K562 (cell line): ENCODE results near the gene FUZ. TPM values are rescaled to one million over a fixed set of nuclear protein-coding genes. Genes with fewer than 3 reads are reported as not detected.

Source experiments
- ATAC-seq: fragments of 200-7000 bp; cut with Tn5 transposase; 3 replicates; pipeline ENCODE4 v1.9.1; 2020; ENCODE audit warnings: moderate library complexity
- BruUV-seq: library from RNA; stranded (reverse); fragments of 400-500 nt; replicated peaks from 2 replicates; lab custom pipeline; 2021; lab: Mats Ljungman, UMichigan
- CTCF ChIA-PET: fragments of 300-600 bp; formaldehyde crosslinking; extraction: SDS; loops from one replicate; lab custom pipeline; 2021; ENCODE audit warnings: low intra/inter-chr PET ratio; lab: Yijun Ruan, JAX
- POLR2A ChIA-PET: fragments of 300-600, 350-650 bp; sonication (Branson Sonifier 250); formaldehyde crosslinking; extraction: SDS; loops from one replicate; lab custom pipeline; 2021; ENCODE audit warnings: antibody characterized with exemption, inconsistent platforms; lab: Yijun Ruan, JAX
- DNase-seq, 4 experiments: peaks; one replicate each; pipeline versions ENCODE4 v3.0.0 to v3.0.0-alpha.2; 2011 to 2018; ENCODE audit warnings: low spot score in 3 of 4, mixed read lengths in 3 of 4; ENCODE audit errors: extremely low read depth in 1 of 4
- FAIRE-seq: peaks from 2 replicates; lab custom pipeline; 2011; peaks lifted over from hg19 to GRCh38; lab: Jason Lieb, UNC
- H2AFZ ChIP-seq: 2 replicates; pipeline ENCODE4 v1.6.0; 2011; ENCODE audit warnings: low read depth, low read length, control low read depth, inconsistent platforms
- H3K27ac ChIP-seq: fragments of 200-600 bp; 3 replicates; pipeline ENCODE4 v1.8.0; 2011; ENCODE audit warnings: low read depth, mild to moderate bottlenecking, control low read depth, inconsistent platforms, low read length, moderate library complexity, mixed read lengths; ENCODE audit errors: extremely low read depth
- H3K27me3 ChIP-seq, 2 experiments: fragments of 300-600 bp in 1 of 2; 2 replicates in 1 of 2; 3 replicates in 1 of 2; pipeline versions ENCODE4 v1.6.0 to v1.8.0; 2011; ENCODE audit warnings: inconsistent platforms in 2 of 2, low read length in 2 of 2, mild to moderate bottlenecking in 1 of 2, mixed read lengths in 1 of 2, moderate library complexity in 1 of 2; ENCODE audit not compliant: control insufficient read depth in 2 of 2, insufficient read depth in 2 of 2
- H3K36me3 ChIP-seq: fragments of 300-600 bp; 3 replicates; pipeline ENCODE4 v1.8.0; 2011; ENCODE audit warnings: mild to moderate bottlenecking, low read length, inconsistent platforms; ENCODE audit not compliant: control insufficient read depth, insufficient read depth
- H3K4me1 ChIP-seq, 2 experiments: fragments of 200-600 bp in 1 of 2; replicated peaks in 1 of 2; 2 replicates in 1 of 2; 3 replicates in 1 of 2; pipeline versions ENCODE4 v1.5.1 to v1.8.0; 2011; ENCODE audit warnings: inconsistent platforms in 2 of 2, low read length in 2 of 2, mild to moderate bottlenecking in 1 of 2, mixed read lengths in 1 of 2, moderate library complexity in 1 of 2; ENCODE audit not compliant: control insufficient read depth in 2 of 2, insufficient read depth in 2 of 2
- H3K4me2 ChIP-seq: 2 replicates; pipeline ENCODE4 v1.6.1; 2011; ENCODE audit warnings: low read length, control low read depth, inconsistent platforms, mixed read lengths; ENCODE audit not compliant: insufficient read depth
- H3K4me3 ChIP-seq: fragments of 200-600 bp; sonication (generic), shearing (Covaris generic); 2 replicates; pipeline ENCODE4 v1.5.1; 2016; ENCODE audit warnings: control low read depth, inconsistent platforms
- H3K79me2 ChIP-seq: fragments of 200-600 bp; 3 replicates; pipeline ENCODE4 v1.8.0; 2011; ENCODE audit warnings: low read length, inconsistent platforms; ENCODE audit not compliant: control insufficient read depth, insufficient read depth
- H3K9ac ChIP-seq, 2 experiments: 2 replicates each; pipeline versions ENCODE4 v1.6.0 to v1.6.1; 2011; ENCODE audit warnings: low read depth in 2 of 2, low read length in 2 of 2, control low read depth in 1 of 2, inconsistent platforms in 1 of 2, mild to moderate bottlenecking in 1 of 2, mixed read lengths in 1 of 2; ENCODE audit not compliant: insufficient read depth in 1 of 2
- H3K9me1 ChIP-seq: one replicate; pipeline ENCODE4 v1.6.0; 2011; ENCODE audit warnings: inconsistent platforms, mild to moderate bottlenecking, low read length, moderate library complexity; ENCODE audit not compliant: control insufficient read depth, insufficient read depth
- H3K9me3 ChIP-seq: replicated peaks from 2 replicates; pipeline ENCODE4 v1.5.1; 2011; ENCODE audit warnings: low read depth, low read length, inconsistent platforms; ENCODE audit not compliant: control insufficient read depth, insufficient read depth
- H4K20me1 ChIP-seq: replicated peaks from 2 replicates; pipeline ENCODE4 v1.6.1; 2011; ENCODE audit warnings: low read length, inconsistent platforms, mixed read lengths; ENCODE audit not compliant: control insufficient read depth, insufficient read depth
- HDAC1 ChIP-seq, 2 experiments: fragments of 450-650 bp; IDR thresholded peaks; 2 replicates each; pipeline ENCODE4 v1.6.1; 2016 to 2017; ENCODE audit warnings: inconsistent platforms in 1 of 2, mild to moderate bottlenecking in 1 of 2, moderate library complexity in 1 of 2
- HMG20B ChIP-seq: fragments of 250-450 bp; sonication (Bioruptor Pico); IDR thresholded peaks from 2 replicates; pipeline ENCODE4 v1.5.0; 2021; ENCODE audit warnings: mild to moderate bottlenecking
- MBD2 ChIP-seq: sonication (generic); IDR thresholded peaks from 2 replicates; pipeline ENCODE4 v1.6.1; 2016; ENCODE audit warnings: low read depth, borderline replicate concordance
- NFE2L1 ChIP-seq: fragments of 450-650 bp; IDR thresholded peaks from 2 replicates; pipeline ENCODE4 v1.6.1; 2016; ENCODE audit warnings: missing genetic modification characterization, low read depth, mild to moderate bottlenecking, missing compliant biosample characterization, moderate library complexity, borderline replicate concordance
- NFIX ChIP-seq: fragments of 250-450 bp; sonication (Bioruptor Pico); IDR thresholded peaks from 2 replicates; pipeline ENCODE4 v1.4.0; 2020; ENCODE audit warnings: low read depth, mild to moderate bottlenecking, moderate library complexity
- PPARD ChIP-seq: fragments of 250-450 bp; sonication (Bioruptor Pico); IDR thresholded peaks from 2 replicates; pipeline ENCODE4 v1.8.0; 2022; ENCODE audit warnings: inconsistent platforms, mild to moderate bottlenecking, moderate library complexity
- RUNX1 ChIP-seq: sonication (generic); IDR thresholded peaks from 2 replicates; pipeline ENCODE4 v1.6.1; 2016; ENCODE audit warnings: antibody characterized with exemption, low read depth
- YY1 ChIP-seq, 3 experiments: IDR thresholded peaks; 2 replicates each; pipeline ENCODE4 v1.6.1; 2011; ENCODE audit warnings: low read length in 2 of 3, mild to moderate bottlenecking in 2 of 3, moderate library complexity in 2 of 3, borderline replicate concordance in 1 of 3, control low read depth in 1 of 3, low read depth in 1 of 3; ENCODE audit not compliant: insufficient read depth in 3 of 3, insufficient replicate concordance in 2 of 3, control insufficient read depth in 1 of 3, insufficient read length in 1 of 3; ENCODE audit errors: extremely low read depth in 1 of 3
- ZNF282 ChIP-seq: sonication (generic); formaldehyde crosslinking; IDR thresholded peaks from 2 replicates; pipeline ENCODE4 v1.8.1; 2023; ENCODE audit warnings: missing genetic modification reagents
- ZNF644 ChIP-seq: fragments of 200-800 bp; sonication (Bioruptor generic); IDR thresholded peaks from 2 replicates; pipeline ENCODE4 v1.6.1; 2016; ENCODE audit warnings: low read depth, missing genetic modification characterization, missing compliant biosample characterization
- WGBS: fragments of 100-300 bp; shearing (Covaris generic); methylation state at CpG from one replicate; pipeline ENCODE4 v1.1.6; 2016; ENCODE audit warnings: low coverage, mixed read lengths; ENCODE audit not compliant: insufficient coverage; ENCODE audit errors: missing lambda C conversion rate; 5-methylcytosine and 5-hydroxymethylcytosine counted together
- in situ Hi-C: fragments of 300-500 bp; cut with MboI; formaldehyde crosslinking; loops from 4 replicates; pipeline ENCODE4 v1.15.0; 2018; ENCODE audit warnings: inconsistent platforms, mixed read lengths
- intact Hi-C: fragments of 100-400 bp; cut with micrococcal nuclease; formaldehyde crosslinking; loops from 2 replicates; pipeline ENCODE4 v1.14.2; 2022
- polyA plus RNA-seq, 8 experiments: library from polyadenylated mRNA; depleted of rRNA in 4 of 8; stranded (reverse) in 5 of 8; unstranded in 3 of 8; fragments of >200 nt; fragmentation: Nextera tagmentation in 2 of 8; fragmentation: Illumina TruSeq in 1 of 8; extraction: Ambion mirVana in 2 of 8; extraction: Trizol in 1 of 8; gene quantifications; 2 replicates each; pipeline versions ENCODE4 v1.2.1 to v1.2.3, GENCODE V29; 2011 to 2014; ENCODE audit warnings: inconsistent platforms in 1 of 8, missing spikeins in 1 of 8
- total RNA-seq, 7 experiments: library from RNA; depleted of rRNA in 6 of 7; stranded (reverse); fragments of >200 nt in 6 of 7; fragmentation: Illumina TruSeq in 2 of 7; extraction: Trizol in 2 of 7; gene quantifications; 2 replicates each; pipeline versions ENCODE4 v1.2.1 to v1.2.3, GENCODE V29; 2011 to 2021; ENCODE audit warnings: low replicate concordance in 1 of 7
- TF ChIP-seq, protein P1 (sequence below), 2 experiments: fragments of 450-650 bp; IDR thresholded peaks; 2 replicates each; pipeline ENCODE4 v1.6.1; 2018; ENCODE audit warnings: mild to moderate bottlenecking in 2 of 2, low read depth in 1 of 2; ENCODE audit not compliant: partially characterized antibody in 2 of 2
- TF ChIP-seq, protein P2 (sequence below): sonication (generic); formaldehyde crosslinking; IDR thresholded peaks from 2 replicates; pipeline ENCODE4 v1.8.0; 2022; ENCODE audit warnings: mild to moderate bottlenecking, missing genetic modification reagents

Gene FUZ
- total and polyA plus RNA-seq, 9 of the 15 experiments (the other 6 are each of a cell fraction or from before 2014, with no cell fraction given) = 0.17 to 7.6 (median 3.6) TPM; not detected in 1

DNA sequence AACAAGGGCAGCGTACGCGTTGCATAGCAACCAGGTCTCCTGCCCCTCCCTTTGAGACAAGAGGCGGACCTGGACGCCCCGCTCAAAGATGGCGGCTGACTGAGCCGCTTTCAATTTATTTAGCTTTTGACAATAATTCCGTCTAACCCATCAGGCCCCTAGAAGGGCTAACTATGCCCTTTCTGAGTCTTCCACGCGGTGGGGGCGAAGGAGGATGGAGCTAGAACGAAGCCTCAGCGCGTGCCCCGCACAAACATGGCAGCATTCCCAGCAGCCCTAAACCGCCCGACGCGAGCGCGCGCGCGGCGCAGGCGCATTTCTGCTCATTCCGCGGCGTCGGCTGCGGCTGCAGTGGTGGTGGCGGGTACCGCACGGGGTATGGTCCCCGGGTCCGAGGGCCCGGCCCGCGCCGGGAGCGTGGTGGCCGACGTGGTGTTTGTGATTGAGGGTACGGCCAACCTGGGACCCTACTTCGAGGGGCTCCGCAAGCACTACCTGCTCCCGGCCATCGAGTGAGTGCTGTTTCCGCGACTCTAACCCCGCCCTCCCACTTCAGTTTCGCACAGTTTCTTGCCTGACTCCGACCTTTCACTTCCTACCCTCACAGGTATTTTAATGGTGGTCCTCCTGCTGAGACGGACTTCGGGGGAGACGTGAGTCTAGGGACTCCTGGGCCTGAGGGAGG is 5.0 kb upstream of the FUZ start, which contains the start of gene MED25:
TSS of gene MED25 (plus strand) at position 326 of the 685 bp plus-strand sequence. CDS start at position 379, 53 bp downstream.
- DNase-seq (peak; percentile 79 to 93 (median 84)), FAIRE-seq (peak; percentile 75), ATAC-seq (peak; percentile 91)
- ChIA-PET POLR2A (interaction anchor here (0.5 to 1.1 kb wide), 4 partner anchors 30 to 101 kb away, joined by 3 to 5 read pairs (median 4); no protein-coding TSS in a partner anchor), CTCF (interaction anchor here (0.5 kb wide), 1 partner anchor 9 kb away, joined by 3 read pairs; no protein-coding TSS in a partner anchor)
- no TSS peak for BruUV-seq
- Histone ChIP-seq H3K79me2 (peaks cover 36% of the 10 kb centered on the region), H3K4me2 (peak within 1 kb of the TSS; percentile 82), H3K27ac (peak within 1 kb of the TSS; percentile 90), H4K20me1 (no peaks in the 10 kb centered on the region), H3K4me1 (peaks cover 17 to 40% of the 10 kb centered on the region in 2 experiments), H3K9me3 (no peaks in the 10 kb centered on the region), H3K9ac (peak within 1 kb of the TSS; percentile 86 to 95), H3K4me3 (peak within 1 kb of the TSS; percentile 86), H3K9me1 (no peaks in the 10 kb centered on the region), H3K27me3 (no peaks in the 10 kb centered on the region), H3K36me3 (peaks cover 19% of the 10 kb centered on the region; the same call in 2 of the 3 replicates), H2AFZ (peak within 1 kb of the TSS; percentile 92)
- intact Hi-C loops = loop anchor here (2.0 kb wide), 1 partner anchor 27 kb away; no protein-coding TSS in a partner anchor
- in situ Hi-C loops = no loop called here
- under 1% methylated on average over 46 of the region's 57 CpGs for WGBS
- TF ChIP-seq ZNF644 (tag) = peak; percentile 78; the same call in 1 of the 2 replicates
- TF ChIP-seq HMG20B (CRISPR knock-in tag) = no peak
- TF ChIP-seq YY1 (IDR thresholded peaks at IDR 0.05; ENCODE audit: borderline replicate concordance in 1 of 3, control insufficient read depth in 1 of 3, extremely low read depth in 1 of 3, insufficient read depth in 3 of 3, insufficient read length in 1 of 3, insufficient replicate concordance in 2 of 3, low read depth in 1 of 3, low read length in 2 of 3) = peak; percentile 98 to 100 (median 100)
- 0 out of 2 replicates have a peak, but pooled peaks have one; percentile 23 for TF ChIP-seq ZNF282 (CRISPR knock-in tag)
- TF ChIP-seq, protein P1, sequence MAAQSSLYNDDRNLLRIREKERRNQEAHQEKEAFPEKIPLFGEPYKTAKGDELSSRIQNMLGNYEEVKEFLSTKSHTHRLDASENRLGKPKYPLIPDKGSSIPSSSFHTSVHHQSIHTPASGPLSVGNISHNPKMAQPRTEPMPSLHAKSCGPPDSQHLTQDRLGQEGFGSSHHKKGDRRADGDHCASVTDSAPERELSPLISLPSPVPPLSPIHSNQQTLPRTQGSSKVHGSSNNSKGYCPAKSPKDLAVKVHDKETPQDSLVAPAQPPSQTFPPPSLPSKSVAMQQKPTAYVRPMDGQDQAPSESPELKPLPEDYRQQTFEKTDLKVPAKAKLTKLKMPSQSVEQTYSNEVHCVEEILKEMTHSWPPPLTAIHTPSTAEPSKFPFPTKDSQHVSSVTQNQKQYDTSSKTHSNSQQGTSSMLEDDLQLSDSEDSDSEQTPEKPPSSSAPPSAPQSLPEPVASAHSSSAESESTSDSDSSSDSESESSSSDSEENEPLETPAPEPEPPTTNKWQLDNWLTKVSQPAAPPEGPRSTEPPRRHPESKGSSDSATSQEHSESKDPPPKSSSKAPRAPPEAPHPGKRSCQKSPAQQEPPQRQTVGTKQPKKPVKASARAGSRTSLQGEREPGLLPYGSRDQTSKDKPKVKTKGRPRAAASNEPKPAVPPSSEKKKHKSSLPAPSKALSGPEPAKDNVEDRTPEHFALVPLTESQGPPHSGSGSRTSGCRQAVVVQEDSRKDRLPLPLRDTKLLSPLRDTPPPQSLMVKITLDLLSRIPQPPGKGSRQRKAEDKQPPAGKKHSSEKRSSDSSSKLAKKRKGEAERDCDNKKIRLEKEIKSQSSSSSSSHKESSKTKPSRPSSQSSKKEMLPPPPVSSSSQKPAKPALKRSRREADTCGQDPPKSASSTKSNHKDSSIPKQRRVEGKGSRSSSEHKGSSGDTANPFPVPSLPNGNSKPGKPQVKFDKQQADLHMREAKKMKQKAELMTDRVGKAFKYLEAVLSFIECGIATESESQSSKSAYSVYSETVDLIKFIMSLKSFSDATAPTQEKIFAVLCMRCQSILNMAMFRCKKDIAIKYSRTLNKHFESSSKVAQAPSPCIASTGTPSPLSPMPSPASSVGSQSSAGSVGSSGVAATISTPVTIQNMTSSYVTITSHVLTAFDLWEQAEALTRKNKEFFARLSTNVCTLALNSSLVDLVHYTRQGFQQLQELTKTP (IDR thresholded peaks at IDR 0.05; ENCODE audit: low read depth in 1 of 2, partially characterized antibody in 2 of 2) = peak in 1 of 2 experiments; percentile 77
- no peak for TF ChIP-seq PPARD
- TF ChIP-seq, protein P2, sequence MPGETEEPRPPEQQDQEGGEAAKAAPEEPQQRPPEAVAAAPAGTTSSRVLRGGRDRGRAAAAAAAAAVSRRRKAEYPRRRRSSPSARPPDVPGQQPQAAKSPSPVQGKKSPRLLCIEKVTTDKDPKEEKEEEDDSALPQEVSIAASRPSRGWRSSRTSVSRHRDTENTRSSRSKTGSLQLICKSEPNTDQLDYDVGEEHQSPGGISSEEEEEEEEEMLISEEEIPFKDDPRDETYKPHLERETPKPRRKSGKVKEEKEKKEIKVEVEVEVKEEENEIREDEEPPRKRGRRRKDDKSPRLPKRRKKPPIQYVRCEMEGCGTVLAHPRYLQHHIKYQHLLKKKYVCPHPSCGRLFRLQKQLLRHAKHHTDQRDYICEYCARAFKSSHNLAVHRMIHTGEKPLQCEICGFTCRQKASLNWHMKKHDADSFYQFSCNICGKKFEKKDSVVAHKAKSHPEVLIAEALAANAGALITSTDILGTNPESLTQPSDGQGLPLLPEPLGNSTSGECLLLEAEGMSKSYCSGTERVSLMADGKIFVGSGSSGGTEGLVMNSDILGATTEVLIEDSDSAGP (CRISPR knock-in tag) = no peak
- peak in 1 of 2 experiments; percentile 26; a peak in 1 of 4 replicates for TF ChIP-seq HDAC1 (IDR thresholded peaks at IDR 0.05)
- TF ChIP-seq NFIX (CRISPR knock-in tag) = no peak
- no peak for TF ChIP-seq NFE2L1
- no peak for TF ChIP-seq RUNX1
- TF ChIP-seq MBD2 = peak; percentile 97
